Retinal pigment epithelial cell (primary cell): ENCODE data around the gene DCAF5.
A peak's percentile ranks its signal among the peaks of the same experiment; 100 is the strongest.

Experiments used
- DNase-seq: peaks from one replicate; pipeline ENCODE4 v3.0.0-alpha.2; 2010; ENCODE audit warnings: low read depth
- H3K4me3 ChIP-seq: 2 replicates; pipeline ENCODE4 v1.5.1; 2011; ENCODE audit warnings: mild to moderate bottlenecking, low read length, control low read depth, moderate library complexity
- CTCF ChIP-seq: conservative IDR thresholded peaks from 2 replicates; pipeline ENCODE4 v1.5.1; 2011; ENCODE audit warnings: low read depth, low read length, control low read depth, inconsistent platforms

DCAF5 gene

GRCh38 chr14:69141550-69141949, 11.4 kb downstream of the DCAF5 start:
- DNase-seq: no peak
- no peak for TF ChIP-seq CTCF
- no peak overlapping the region for H3K4me3 ChIP-seq

- no peak for TF ChIP-seq CTCF
- DNase-seq: no peak
- no peak overlapping the region for H3K4me3 ChIP-seq
Observed at GRCh38 chr14:69139743-69140142, 13.2 kb downstream of the DCAF5 start.

- no peak for TF ChIP-seq CTCF
- H3K4me3 ChIP-seq: no peak overlapping the region
- DNase-seq: peak; percentile 46
Observed at GRCh38 chr14:69137843-69138535, 14.9 kb downstream of the DCAF5 start.

GRCh38 chr14:69137416-69137815, 15.5 kb downstream of the DCAF5 start:
- no peak for DNase-seq
- H3K4me3 ChIP-seq: no peak overlapping the region
- no peak for TF ChIP-seq CTCF

- H3K4me3 ChIP-seq: no peak overlapping the region
- TF ChIP-seq CTCF: no peak
- DNase-seq: no peak
Observed at GRCh38 chr14:69135133-69135532, 17.8 kb downstream of the DCAF5 start.

GRCh38 chr14:69133206-69134125, 19.5 kb downstream of the DCAF5 start:
- peak; percentile 71 for DNase-seq
- no peak overlapping the region for H3K4me3 ChIP-seq
- no peak for TF ChIP-seq CTCF
